Gastroesophageal sphincter (tissue), 4 donors: Measurements from ENCODE around the gene SLC9C1. TPM values are rescaled to one million over a fixed set of nuclear protein-coding genes. Genes with fewer than 3 reads are reported as not detected.

Source experiments
- ATAC-seq: fragments of 150-250 bp; one replicate; pipeline ENCODE4 v1.9.1; 2016; ENCODE audit warnings: mild to moderate bottlenecking, moderate library complexity
- H3K27ac ChIP-seq, 4 donors: fragments of 200-600 bp; sonication (generic) in 3 of 4; 1 replicate in 3 of 4; 2 replicates in 1 of 4; pipeline ENCODE4 v1.5.1; 2016 to 2019
- H3K27me3 ChIP-seq: fragments of 200-600 bp; sonication (generic); one replicate; pipeline ENCODE4 v1.5.1; 2019
- H3K36me3 ChIP-seq, 2 donors: fragments of 200-600 bp; sonication (generic); one replicate each; pipeline ENCODE4 v1.5.1; 2019; ENCODE audit warnings: control low read depth in 1 of 2
- H3K4me1 ChIP-seq, 3 donors: fragments of 200-600 bp; sonication (generic); 1 replicate in 2 of 3; 2 replicates in 1 of 3; pipeline ENCODE4 v1.5.1; 2016 to 2019; ENCODE audit warnings: control low read depth in 2 of 3
- H3K4me3 ChIP-seq, 2 donors: fragments of 200-600 bp; sonication (generic); one replicate each; pipeline ENCODE4 v1.5.1; 2019; ENCODE audit warnings: mild to moderate bottlenecking in 1 of 2, moderate library complexity in 1 of 2
- H3K9me3 ChIP-seq, 3 donors: fragments of 200-600 bp; sonication (generic); one replicate each; pipeline ENCODE4 v1.5.1; 2017 to 2019; ENCODE audit warnings: control low read depth in 2 of 3
- EP300 ChIP-seq: sonication (generic); formaldehyde crosslinking; IDR thresholded peaks from one replicate; pipeline ENCODE4 v1.6.1; 2017; ENCODE audit warnings: antibody characterized with exemption, mild to moderate bottlenecking
- POLR2A ChIP-seq, 2 donors: fragments of 450-650 bp; IDR thresholded peaks; one replicate each; pipeline ENCODE4 v1.6.1; 2017; ENCODE audit warnings: antibody characterized with exemption in 2 of 2, mild to moderate bottlenecking in 2 of 2, moderate library complexity in 1 of 2
- POLR2AphosphoS5 ChIP-seq: sonication (generic); formaldehyde crosslinking; IDR thresholded peaks from one replicate; pipeline ENCODE4 v1.6.1; 2017; ENCODE audit warnings: antibody characterized with exemption
- WGBS, 2 donors: methylation state at CpG; one replicate each; pipeline ENCODE4 v1.1.5; 2018; ENCODE audit warnings: low coverage in 1 of 2; 5-methylcytosine and 5-hydroxymethylcytosine counted together
- total RNA-seq, 4 donors: library from RNA; depleted of rRNA; stranded (reverse); fragments of >200 nt; gene quantifications; one replicate each; pipeline ENCODE4 v1.1.0, GENCODE V29; 2016
- TF ChIP-seq, protein P1 (sequence below), 4 experiments: fragments of 200-600 bp in 2 of 4; fragments of 450-650 bp in 2 of 4; sonication (generic) in 1 of 4; IDR thresholded peaks; one replicate each; pipeline ENCODE4 v1.5.1; 2017 to 2019; ENCODE audit warnings: antibody characterized with exemption in 4 of 4, mild to moderate bottlenecking in 2 of 4, moderate library complexity in 2 of 4

Gene SLC9C1
- total RNA-seq, 4 donors from 2014 or later: 0.15 TPM; not detected in 3

DNA sequence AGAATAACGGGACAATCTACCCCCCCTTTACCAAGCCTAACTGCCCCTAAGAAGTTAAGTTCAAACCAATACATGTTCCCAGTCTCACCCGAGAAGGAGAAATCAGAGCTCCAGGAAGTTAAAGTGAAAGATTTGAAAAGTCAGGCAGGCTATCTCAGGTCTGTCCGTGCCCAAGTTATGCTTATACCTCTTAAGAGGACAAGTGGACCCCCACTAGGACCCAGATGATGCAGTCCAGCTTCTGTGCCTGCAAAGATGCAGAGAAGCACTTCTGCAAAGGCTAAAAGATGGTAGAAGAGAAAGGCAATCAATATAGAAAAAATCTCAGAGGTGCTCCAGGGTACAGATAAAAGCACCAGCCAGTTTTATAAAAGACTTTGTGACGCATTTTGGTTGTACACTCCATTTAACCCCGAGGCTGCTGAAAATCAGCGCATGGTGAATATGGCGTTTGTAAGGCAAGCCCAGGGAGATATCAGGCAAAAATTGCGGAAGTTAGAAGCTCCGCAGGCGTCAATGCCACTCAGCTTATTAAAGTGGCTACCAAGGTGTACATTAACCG is 9.8 kb upstream of the SLC9C1 start:
- 1 to 2% methylated on average over 8 to 11 of the region's 11 CpGs for WGBS, 2 donors
- TF ChIP-seq, protein P1, sequence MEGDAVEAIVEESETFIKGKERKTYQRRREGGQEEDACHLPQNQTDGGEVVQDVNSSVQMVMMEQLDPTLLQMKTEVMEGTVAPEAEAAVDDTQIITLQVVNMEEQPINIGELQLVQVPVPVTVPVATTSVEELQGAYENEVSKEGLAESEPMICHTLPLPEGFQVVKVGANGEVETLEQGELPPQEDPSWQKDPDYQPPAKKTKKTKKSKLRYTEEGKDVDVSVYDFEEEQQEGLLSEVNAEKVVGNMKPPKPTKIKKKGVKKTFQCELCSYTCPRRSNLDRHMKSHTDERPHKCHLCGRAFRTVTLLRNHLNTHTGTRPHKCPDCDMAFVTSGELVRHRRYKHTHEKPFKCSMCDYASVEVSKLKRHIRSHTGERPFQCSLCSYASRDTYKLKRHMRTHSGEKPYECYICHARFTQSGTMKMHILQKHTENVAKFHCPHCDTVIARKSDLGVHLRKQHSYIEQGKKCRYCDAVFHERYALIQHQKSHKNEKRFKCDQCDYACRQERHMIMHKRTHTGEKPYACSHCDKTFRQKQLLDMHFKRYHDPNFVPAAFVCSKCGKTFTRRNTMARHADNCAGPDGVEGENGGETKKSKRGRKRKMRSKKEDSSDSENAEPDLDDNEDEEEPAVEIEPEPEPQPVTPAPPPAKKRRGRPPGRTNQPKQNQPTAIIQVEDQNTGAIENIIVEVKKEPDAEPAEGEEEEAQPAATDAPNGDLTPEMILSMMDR (IDR thresholded peaks at IDR 0.05): no peak
- TF ChIP-seq EP300 (no peak), POLR2AphosphoS5 (no peak), POLR2A (IDR thresholded peaks at IDR 0.05) (no peak)
- Histone ChIP-seq H3K36me3 (no peaks in the 10 kb centered on the region), H3K27ac (peak overlapping the region in 2 of 4 donors; percentile 19 to 25), H3K4me1 (peaks cover 0 to 27% (median 0%) of the 10 kb centered on the region in 3 donors), H3K27me3 (no peaks in the 10 kb centered on the region), H3K4me3 (peak overlapping the region; percentile 42 to 55), H3K9me3 (no peaks in the 10 kb centered on the region)
- peak; percentile 34 for ATAC-seq

DNA sequence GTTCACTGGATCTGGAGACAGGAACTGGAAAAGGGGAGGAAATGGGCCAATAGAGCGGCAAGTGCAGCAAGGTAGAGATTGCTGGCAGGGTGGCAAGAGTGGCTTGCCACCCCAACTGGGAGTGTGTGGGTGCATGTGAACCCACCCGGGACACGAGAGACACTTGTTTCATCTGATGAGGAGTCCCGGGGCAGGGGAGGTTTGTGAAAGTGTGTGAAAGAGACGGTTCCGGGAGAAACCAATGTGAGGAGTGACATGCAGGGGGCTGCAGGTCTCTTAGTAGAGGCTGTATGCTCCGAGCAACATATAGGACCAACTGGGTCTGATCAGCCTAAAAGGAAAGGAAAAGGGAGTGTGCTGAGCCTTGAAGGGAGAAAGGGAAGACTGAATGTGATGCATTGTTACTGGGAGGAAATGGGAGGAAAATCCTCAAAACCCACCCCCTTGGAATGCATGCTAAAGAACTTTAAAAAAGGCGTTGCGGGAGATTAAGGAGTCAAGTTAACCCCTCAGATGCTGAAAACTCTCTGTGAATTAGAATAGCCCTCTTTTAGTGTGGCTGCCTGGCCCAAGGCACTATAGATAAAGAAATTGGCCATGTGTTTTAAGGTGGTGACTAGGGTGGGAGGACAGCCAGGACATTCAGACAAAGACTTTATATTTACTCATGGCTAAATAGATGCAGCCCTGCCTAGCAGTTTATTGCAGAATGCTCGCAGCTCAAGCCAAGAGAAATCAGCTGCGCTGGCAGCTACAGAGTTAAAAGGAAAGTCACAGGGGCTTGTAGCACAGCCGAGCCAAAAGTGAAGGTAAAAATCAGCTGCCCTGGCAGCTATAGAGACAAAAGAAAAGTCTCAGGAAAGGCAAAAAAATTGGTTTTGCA is 9.1 kb upstream of the SLC9C1 start:
- TF ChIP-seq, protein P1 (IDR thresholded peaks at IDR 0.05): no peak
- TF ChIP-seq POLR2AphosphoS5: no peak
- no peak for TF ChIP-seq POLR2A (IDR thresholded peaks at IDR 0.05)
- no peak for TF ChIP-seq EP300
- peak overlapping the region in 2 of 4 donors; percentile 21 to 25 for H3K27ac ChIP-seq
- WGBS, 2 donors: 19 to 23% methylated on average over 10 to 12 of the region's 12 CpGs
- H3K27me3 ChIP-seq: no peaks in the 10 kb centered on the region
- peak overlapping the region; percentile 42 to 55 for H3K4me3 ChIP-seq
- no peaks in the 10 kb centered on the region for H3K36me3 ChIP-seq
- no peak for ATAC-seq
- peaks cover 0 to 27% (median 0%) of the 10 kb centered on the region in 3 donors for H3K4me1 ChIP-seq
- H3K9me3 ChIP-seq: no peaks in the 10 kb centered on the region

DNA sequence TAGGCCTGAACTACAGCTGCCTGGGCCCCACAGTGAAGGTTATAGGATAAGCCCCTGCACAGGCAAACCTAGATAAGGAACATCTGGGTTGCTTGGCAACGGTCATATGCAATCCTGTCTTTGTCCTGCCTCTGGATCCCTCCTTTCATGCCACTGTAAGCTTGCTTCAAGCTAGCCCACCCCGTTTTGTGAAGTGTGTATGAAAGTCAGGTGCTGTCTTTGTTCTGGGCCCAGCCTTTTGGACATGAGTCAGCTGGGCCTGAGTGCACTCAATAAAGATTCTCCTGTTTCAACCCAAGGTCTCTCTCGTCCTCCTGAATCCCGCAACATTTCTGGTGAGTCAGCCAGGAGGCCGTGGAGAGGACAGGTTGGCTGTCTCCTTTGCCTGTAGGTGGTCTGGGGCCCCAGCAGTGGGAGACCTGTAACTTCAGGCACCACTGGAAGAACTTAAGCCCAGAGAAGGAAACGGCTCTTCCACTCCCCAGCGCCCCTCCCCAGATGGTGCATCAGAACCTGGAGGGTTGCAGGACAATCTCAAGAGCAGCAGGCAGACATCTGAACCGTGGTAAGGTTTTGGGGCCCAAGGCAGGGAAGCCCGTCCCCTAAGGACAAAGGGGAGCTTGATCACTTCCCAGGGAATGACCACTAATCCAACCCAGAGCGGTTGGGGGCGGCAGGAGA is 8.3 kb upstream of the SLC9C1 start:
- Histone ChIP-seq H3K27me3 (no peaks in the 10 kb centered on the region), H3K4me1 (peaks cover 0 to 27% (median 0%) of the 10 kb centered on the region in 3 donors), H3K9me3 (no peaks in the 10 kb centered on the region), H3K4me3 (peak overlapping the region in 1 of 2 donors; percentile 55), H3K27ac (peak overlapping the region in 1 of 4 donors; percentile 21), H3K36me3 (no peaks in the 10 kb centered on the region)
- WGBS, 2 donors: 51% methylated on average over 6 of the region's 11 CpGs; no CpG with 5 or more reads in 1 of the 2 donors
- no peak for ATAC-seq
- no peak for TF ChIP-seq POLR2AphosphoS5
- no peak for TF ChIP-seq POLR2A (IDR thresholded peaks at IDR 0.05)
- TF ChIP-seq, protein P1 (IDR thresholded peaks at IDR 0.05): no peak
- no peak for TF ChIP-seq EP300

DNA sequence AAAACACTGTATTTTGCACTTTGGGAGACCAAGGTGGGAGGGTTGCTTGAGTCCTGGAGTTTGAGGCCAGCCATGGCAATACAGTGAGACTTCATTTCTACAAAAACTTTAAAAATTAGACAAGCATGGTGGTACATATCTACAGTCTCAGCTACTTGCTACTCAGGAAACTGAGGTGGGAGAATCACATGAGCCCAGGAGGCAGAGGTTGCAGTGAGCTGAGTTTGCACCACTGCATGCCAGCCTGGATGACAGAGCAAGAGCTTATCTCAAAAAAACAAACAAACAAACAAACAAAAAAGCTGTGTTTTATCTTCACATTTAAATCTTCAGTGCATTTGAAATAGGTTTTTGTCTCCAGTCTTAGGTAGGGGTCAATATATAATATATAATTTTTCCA is 4.8 kb upstream of the SLC9C1 start:
- TF ChIP-seq POLR2A (IDR thresholded peaks at IDR 0.05) (no peak), POLR2AphosphoS5 (no peak), EP300 (no peak)
- TF ChIP-seq, protein P1 (IDR thresholded peaks at IDR 0.05): no peak

More for the DNA sequence above, 4.8 kb upstream of the SLC9C1 start:
- H3K27ac ChIP-seq: no peak overlapping the region
- H3K4me3 ChIP-seq: no peak overlapping the region
- no peaks in the 10 kb centered on the region for H3K9me3 ChIP-seq
- no peak for ATAC-seq
- H3K36me3 ChIP-seq: no peaks in the 10 kb centered on the region
- H3K4me1 ChIP-seq: peaks cover 0 to 20% (median 0%) of the 10 kb centered on the region in 3 donors
- no peaks in the 10 kb centered on the region for H3K27me3 ChIP-seq
